Esophagus squamous epithelium (tissue), 5 donors: ENCODE results near the gene BACH2. TPM values are rescaled to one million over a fixed set of nuclear protein-coding genes. Genes with fewer than 3 reads are reported as not detected.
"Not testable (repeated sequence)": the region's sequence is repeated elsewhere in the genome, so short reads cannot be mapped to it uniquely, and the experiment has no call there.

Experiments
- DNase-seq: peaks from one replicate; lab custom pipeline; 2025; lab: John Stamatoyannopoulos, UW
- H3K27ac ChIP-seq, 4 donors: fragments of 200-600 bp; sonication (generic); one replicate each; pipeline ENCODE4 v1.5.1; 2016 to 2019; ENCODE audit warnings: mild to moderate bottlenecking in 1 of 4
- H3K27me3 ChIP-seq, 4 donors: fragments of 200-600 bp; sonication (generic); 1 replicate in 3 of 4; 2 replicates in 1 of 4; pipeline versions ENCODE4 v1.5.1 to v1.6.0; 2017 to 2021; ENCODE audit warnings: antibody characterized with exemption in 1 of 4
- H3K36me3 ChIP-seq, 3 donors: fragments of 200-600 bp; sonication (generic); one replicate each; pipeline ENCODE4 v1.5.1; 2016 to 2019
- H3K4me1 ChIP-seq, 3 donors: fragments of 200-600 bp; sonication (generic); one replicate each; pipeline ENCODE4 v1.5.1; 2017 to 2019
- H3K4me3 ChIP-seq, 4 donors: fragments of 200-600 bp; sonication (generic); 1 replicate in 3 of 4; 2 replicates in 1 of 4; pipeline ENCODE4 v1.5.1; 2016 to 2019; ENCODE audit warnings: mild to moderate bottlenecking in 2 of 4, moderate library complexity in 1 of 4
- H3K9me3 ChIP-seq, 3 donors: fragments of 200-600 bp; sonication (generic); one replicate each; pipeline ENCODE4 v1.5.1; 2016 to 2019
- CTCF ChIP-seq, 6 experiments: fragments of 450-650 bp in 4 of 6; fragments of 200-600 bp in 2 of 6; sonication (generic) in 2 of 6; IDR thresholded peaks; one replicate each; pipeline ENCODE4 v1.5.1; 2016 to 2019; ENCODE audit warnings: antibody characterized with exemption in 6 of 6, mild to moderate bottlenecking in 4 of 6, moderate library complexity in 4 of 6
- POLR2A ChIP-seq, 4 donors: fragments of 450-650 bp; IDR thresholded peaks; one replicate each; pipeline ENCODE4 v1.6.1; 2017; ENCODE audit warnings: antibody characterized with exemption in 4 of 4, mild to moderate bottlenecking in 4 of 4, moderate library complexity in 3 of 4
- WGBS, 2 donors: methylation state at CpG; one replicate each; pipeline ENCODE4 v1.1.5; 2018; 5-methylcytosine and 5-hydroxymethylcytosine counted together
- intact Hi-C: fragments of 100-400 bp; cut with DNase I; formaldehyde crosslinking; loops from one replicate; pipeline ENCODE4 v1.15.0; 2022
- total RNA-seq, 4 donors: library from RNA; depleted of rRNA; stranded (reverse); fragments of >200 nt; gene quantifications; one replicate each; pipeline ENCODE4 v1.1.0, GENCODE V29; 2016
- donor health status: DM: yes; HTN: yes; CAD: no.

Gene BACH2
- total RNA-seq, 4 donors from 2014 or later: 0.22 to 6.1 (median 0.66) TPM

GRCh38 chr6:89921197-89921596 is 375.4 kb downstream of the BACH2 start:
- H3K27ac ChIP-seq: no peak overlapping the region
- 70 to 95% methylated on average over 4 of the region's 6 CpGs for WGBS, 2 donors
- no peak overlapping the region for H3K4me3 ChIP-seq
- peaks cover 0 to 8% (median 0%) of the 10 kb centered on the region in 4 donors for H3K27me3 ChIP-seq
- intact Hi-C loops: no loop called here
- TF ChIP-seq POLR2A (IDR thresholded peaks at IDR 0.05) (no peak), CTCF (IDR thresholded peaks at IDR 0.05) (no peak)
- no peaks in the 10 kb centered on the region for H3K36me3 ChIP-seq
- peaks cover 0 to 6% (median 1%) of the 10 kb centered on the region in 3 donors for H3K9me3 ChIP-seq
- no peaks in the 10 kb centered on the region for H3K4me1 ChIP-seq
- no peak for DNase-seq

GRCh38 chr6:89917801-89918366 is 378.8 kb downstream of the BACH2 start:
- H3K9me3 ChIP-seq: peaks cover 0 to 8% (median 6%) of the 10 kb centered on the region in 3 donors
- no peaks in the 10 kb centered on the region for H3K36me3 ChIP-seq
- WGBS, 2 donors: 90 to 92% methylated on average over 2 of the region's 3 CpGs
- no peak overlapping the region for H3K4me3 ChIP-seq
- intact Hi-C loops: no loop called here
- peaks cover 0 to 8% (median 0%) of the 10 kb centered on the region in 4 donors for H3K27me3 ChIP-seq
- no peaks in the 10 kb centered on the region for H3K4me1 ChIP-seq
- H3K27ac ChIP-seq: no peak overlapping the region
- TF ChIP-seq POLR2A (IDR thresholded peaks at IDR 0.05): no peak
- TF ChIP-seq CTCF (IDR thresholded peaks at IDR 0.05): no peak
- DNase-seq: no peak

- intact Hi-C loops: no loop called here
- no peaks in the 10 kb centered on the region for H3K36me3 ChIP-seq
- TF ChIP-seq POLR2A (IDR thresholded peaks at IDR 0.05) (no peak), CTCF (IDR thresholded peaks at IDR 0.05) (no peak)
- H3K9me3 ChIP-seq: peaks cover 0 to 8% (median 6%) of the 10 kb centered on the region in 3 donors
- H3K4me3 ChIP-seq: no peak overlapping the region
- no peaks in the 10 kb centered on the region for H3K4me1 ChIP-seq
- no peak for DNase-seq
- WGBS, 2 donors: 89 to 96% methylated on average over 4 of the region's 4 CpGs
- H3K27ac ChIP-seq: no peak overlapping the region
- peaks cover 0 to 5% (median 0%) of the 10 kb centered on the region in 4 donors for H3K27me3 ChIP-seq
These were observed 379.4 kb downstream of the BACH2 start for GRCh38 chr6:89917216-89917615.

- no peaks in the 10 kb centered on the region for H3K27me3 ChIP-seq
- 88 to 90% methylated on average over 3 of the region's 3 CpGs for WGBS, 2 donors
- H3K4me1 ChIP-seq: no peaks in the 10 kb centered on the region
- H3K27ac ChIP-seq: no peak overlapping the region
- intact Hi-C loops: no loop called here
- TF ChIP-seq CTCF (IDR thresholded peaks at IDR 0.05): no peak
- no peak overlapping the region for H3K4me3 ChIP-seq
- peaks cover 0 to 8% (median 6%) of the 10 kb centered on the region in 3 donors for H3K9me3 ChIP-seq
- no peaks in the 10 kb centered on the region for H3K36me3 ChIP-seq
- DNase-seq: no peak
These were observed 380.3 kb downstream of the BACH2 start for GRCh38 chr6:89916136-89916920.

GRCh38 chr6:89910902-89911240 is 385.8 kb downstream of the BACH2 start:
- Histone ChIP-seq H3K9me3 (peaks cover 0 to 3% (median 0%) of the 10 kb centered on the region in 3 donors), H3K4me3 (no peak overlapping the region), H3K4me1 (no peaks in the 10 kb centered on the region), H3K27ac (no peak overlapping the region), H3K36me3 (no peaks in the 10 kb centered on the region), H3K27me3 (no peaks in the 10 kb centered on the region)
- no peak for TF ChIP-seq CTCF (IDR thresholded peaks at IDR 0.05)
- no peak for TF ChIP-seq POLR2A (IDR thresholded peaks at IDR 0.05)
- no peak for DNase-seq
- intact Hi-C loops: no loop called here
- 56 to 63% methylated on average over 1 of the region's 1 CpG for WGBS, 2 donors

- H3K9me3 ChIP-seq, H3K4me3 ChIP-seq, H3K27ac ChIP-seq, H3K4me1 ChIP-seq, DNase-seq, H3K36me3 ChIP-seq, H3K27me3 ChIP-seq, intact Hi-C loops: not testable (repeated sequence)
- 42 to 56% methylated on average over 10 of the region's 10 CpGs for WGBS, 2 donors
These were observed 386.4 kb downstream of the BACH2 start for GRCh38 chr6:89910001-89910901.
